Measurements from ENCODE around the gene LSMEM2.
A peak's percentile ranks its signal among the peaks of the same experiment; 100 is the strongest.

LSMEM2 gene

GRCh38 chr3:50318163-50318562, 39.3 kb downstream of the LSMEM2 start:
- TF ChIP-seq, protein P1, sequence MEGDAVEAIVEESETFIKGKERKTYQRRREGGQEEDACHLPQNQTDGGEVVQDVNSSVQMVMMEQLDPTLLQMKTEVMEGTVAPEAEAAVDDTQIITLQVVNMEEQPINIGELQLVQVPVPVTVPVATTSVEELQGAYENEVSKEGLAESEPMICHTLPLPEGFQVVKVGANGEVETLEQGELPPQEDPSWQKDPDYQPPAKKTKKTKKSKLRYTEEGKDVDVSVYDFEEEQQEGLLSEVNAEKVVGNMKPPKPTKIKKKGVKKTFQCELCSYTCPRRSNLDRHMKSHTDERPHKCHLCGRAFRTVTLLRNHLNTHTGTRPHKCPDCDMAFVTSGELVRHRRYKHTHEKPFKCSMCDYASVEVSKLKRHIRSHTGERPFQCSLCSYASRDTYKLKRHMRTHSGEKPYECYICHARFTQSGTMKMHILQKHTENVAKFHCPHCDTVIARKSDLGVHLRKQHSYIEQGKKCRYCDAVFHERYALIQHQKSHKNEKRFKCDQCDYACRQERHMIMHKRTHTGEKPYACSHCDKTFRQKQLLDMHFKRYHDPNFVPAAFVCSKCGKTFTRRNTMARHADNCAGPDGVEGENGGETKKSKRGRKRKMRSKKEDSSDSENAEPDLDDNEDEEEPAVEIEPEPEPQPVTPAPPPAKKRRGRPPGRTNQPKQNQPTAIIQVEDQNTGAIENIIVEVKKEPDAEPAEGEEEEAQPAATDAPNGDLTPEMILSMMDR (IDR thresholded peaks at IDR 0.05; ENCODE audit: low read depth, low read length) = no peak
- H3K4me3 ChIP-seq (ENCODE audit: low read depth, low read length) = no peak overlapping the region

DNA sequence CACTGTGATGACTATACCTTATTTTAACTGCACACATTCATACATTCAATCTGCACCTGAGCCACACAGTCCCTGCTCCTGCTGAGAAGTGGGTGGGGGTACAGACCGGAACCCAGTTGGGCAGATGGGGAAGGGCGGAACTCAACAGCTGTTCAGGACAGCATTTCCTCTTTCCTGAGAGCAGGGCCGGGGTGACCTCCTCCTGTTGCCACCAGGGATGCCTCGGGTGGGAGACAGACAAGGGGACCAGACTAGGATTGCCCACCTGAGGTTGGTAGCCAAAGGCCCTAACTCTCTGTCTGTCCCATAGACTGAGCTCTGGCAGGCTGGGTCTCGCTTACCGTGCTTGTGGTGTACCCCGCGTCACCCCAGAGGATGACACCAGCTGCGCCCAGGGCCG, 39.7 kb downstream of the LSMEM2 start:
- TF ChIP-seq, protein P1 (IDR thresholded peaks at IDR 0.05; ENCODE audit: low read depth, low read length) = no peak

DNA sequence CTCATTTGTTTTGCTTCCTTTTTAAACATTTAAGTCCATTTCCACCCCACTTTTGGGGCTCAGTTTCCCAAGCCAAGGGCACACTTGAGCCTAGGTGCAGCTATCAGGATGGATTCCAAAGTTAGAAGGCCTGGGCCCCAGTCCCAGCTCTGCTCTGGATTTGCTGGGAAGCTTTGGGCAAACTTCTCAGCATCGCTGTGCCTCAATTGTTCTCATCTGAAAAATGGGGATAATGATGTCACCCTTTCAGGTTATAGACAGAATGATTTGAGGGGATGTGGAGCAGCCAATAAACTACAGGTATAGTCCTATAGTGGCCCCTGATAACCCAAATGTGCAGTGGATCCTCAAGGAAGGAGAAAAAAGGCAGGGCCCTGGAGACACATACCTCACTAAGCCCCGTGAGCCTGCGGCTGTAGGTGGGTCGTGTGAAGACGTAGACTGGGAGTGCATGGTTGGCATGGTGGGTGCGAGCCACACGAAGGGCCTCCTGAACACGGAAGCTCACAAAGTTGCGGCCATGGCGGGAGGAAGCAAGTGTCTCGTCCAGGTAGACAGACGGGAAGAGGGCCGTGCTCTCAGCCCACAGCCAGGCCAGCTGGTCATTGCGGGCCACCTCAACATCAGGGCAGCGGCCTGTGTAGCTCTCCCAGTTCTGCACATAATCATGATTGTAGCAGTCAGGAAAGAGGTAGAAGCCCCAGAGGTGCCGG, 40.5 kb downstream of the LSMEM2 start:
- TF ChIP-seq, protein P1 (IDR thresholded peaks at IDR 0.05; ENCODE audit: low read depth, low read length) = no peak
- H3K4me3 ChIP-seq (ENCODE audit: low read depth, low read length) = no peak overlapping the region

More for the DNA sequence above, 39.7 kb downstream of the LSMEM2 start:
- no peak overlapping the region for H3K4me3 ChIP-seq (ENCODE audit: low read depth, low read length)

GRCh38 chr3:50319894-50320625, 41.2 kb downstream of the LSMEM2 start:
- TF ChIP-seq, protein P1 (IDR thresholded peaks at IDR 0.05; ENCODE audit: low read depth, low read length) = no peak
- H3K4me3 ChIP-seq (ENCODE audit: low read depth, low read length) = peak overlapping the region; percentile 73

DNA sequence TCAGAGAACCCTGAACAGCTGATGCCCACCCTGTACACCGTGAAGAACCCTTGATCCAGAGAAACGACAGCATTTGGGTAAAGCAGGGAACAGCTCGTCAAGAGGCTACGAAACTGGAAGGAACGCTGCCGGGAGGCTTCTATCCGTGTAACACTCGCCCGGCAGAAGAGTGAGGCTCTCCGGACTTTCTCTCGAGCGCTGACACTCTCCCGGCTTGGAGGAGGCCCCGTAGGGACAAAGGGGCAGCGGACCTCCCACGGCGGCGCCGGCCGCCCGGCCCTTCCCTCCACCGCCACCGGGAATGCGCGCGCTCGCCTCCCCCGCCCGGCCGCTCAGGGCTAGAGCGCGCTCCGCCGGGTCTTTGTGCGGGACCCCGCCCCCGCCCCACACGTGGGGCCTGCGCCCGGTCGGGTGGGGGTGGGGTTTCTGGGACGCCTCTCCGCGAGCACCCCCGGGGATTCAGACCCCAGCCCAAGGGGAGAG, 42.0 kb downstream of the LSMEM2 start:
- TF ChIP-seq, protein P1 (IDR thresholded peaks at IDR 0.05; ENCODE audit: low read depth, low read length) = no peak
- peak overlapping the region; percentile 73 for H3K4me3 ChIP-seq (ENCODE audit: low read depth, low read length)

DNA sequence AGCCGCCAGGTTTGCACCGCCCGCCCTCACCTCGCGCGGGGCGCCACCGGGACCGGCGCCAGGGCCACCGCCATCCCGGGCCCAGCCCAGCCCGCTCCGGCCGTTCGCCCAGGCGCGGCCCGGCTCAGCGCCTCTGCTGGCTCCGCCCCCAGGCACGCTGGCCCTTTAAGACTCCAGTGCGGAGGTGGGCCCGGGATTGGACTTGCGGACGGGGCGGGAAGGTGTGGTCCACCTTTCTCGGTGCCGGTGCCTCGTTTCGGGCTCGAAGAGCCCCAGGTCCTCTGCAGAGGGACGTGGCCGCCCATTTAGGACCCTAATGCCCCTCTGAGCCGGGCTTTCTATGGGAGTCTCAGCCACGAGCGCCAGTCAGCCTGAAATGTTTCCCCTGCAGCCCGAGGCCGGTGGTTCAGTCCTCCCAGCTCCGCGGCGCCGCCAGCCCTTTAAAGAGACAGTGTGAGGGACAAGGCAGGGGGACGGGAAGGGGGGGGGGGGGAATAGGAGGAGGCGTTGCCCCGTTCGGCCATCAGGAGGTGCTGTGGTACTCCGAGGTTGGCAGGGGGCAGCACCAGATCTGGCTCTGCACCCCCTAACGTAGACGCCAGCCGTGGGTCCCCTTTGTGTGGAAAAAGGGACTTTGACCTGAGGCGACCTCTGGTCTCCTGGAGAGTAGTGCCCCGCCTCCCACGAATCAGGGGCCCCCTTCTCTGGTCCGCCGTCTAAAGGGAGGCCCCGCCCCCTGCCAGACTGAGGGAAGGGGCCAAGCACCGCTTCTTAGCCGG, 42.6 kb downstream of the LSMEM2 start:
- H3K4me3 ChIP-seq (ENCODE audit: low read depth, low read length) = peak overlapping the region; percentile 73
- TF ChIP-seq, protein P1 (IDR thresholded peaks at IDR 0.05; ENCODE audit: low read depth, low read length) = peak; percentile 44

Data from WI38 (cell line).